ENCODE results near the gene ATOH7. TPM values are rescaled to one million over a fixed set of nuclear protein-coding genes. Genes with fewer than 3 reads are reported as not detected.

ATOH7 gene
- polyA plus RNA-seq, 1 experiment = 0.05 TPM

- no peak for DNase-seq (ENCODE audit: low read depth)
- CTCF ChIA-PET = interaction anchor here (1.3 kb wide), 1 partner anchor 11 kb away, joined by 3 read pairs; no protein-coding TSS in a partner anchor
- Histone ChIP-seq H3K27me3 (ENCODE audit: control insufficient read depth, insufficient read depth, low read length) (no peaks in the 10 kb centered on the region), H3K36me3 (ENCODE audit: control insufficient read depth, insufficient read depth, low read length) (peaks cover 3% of the 10 kb centered on the region; the same call in 1 of the 2 replicates), H3K4me3 (ENCODE audit: low read depth, low read length) (no peak overlapping the region)
- no peak for TF ChIP-seq CTCF (IDR thresholded peaks at IDR 0.05; ENCODE audit: insufficient read depth, low read depth, low read length)
- POLR2A ChIA-PET = no interaction called here
These were observed 37.6 kb downstream of the ATOH7 start for GRCh38 chr10:68194290-68194689.

GRCh38 chr10:68192113-68192512 lies 39.8 kb downstream of the ATOH7 start:
- DNase-seq (ENCODE audit: low read depth) = no peak
- no peak overlapping the region for H3K4me3 ChIP-seq (ENCODE audit: low read depth, low read length)
- H3K36me3 ChIP-seq (ENCODE audit: control insufficient read depth, insufficient read depth, low read length) = peaks cover 2% of the 10 kb centered on the region; the same call in 1 of the 2 replicates
- no peak for TF ChIP-seq CTCF (IDR thresholded peaks at IDR 0.05; ENCODE audit: insufficient read depth, low read depth, low read length)
- no peaks in the 10 kb centered on the region for H3K27me3 ChIP-seq (ENCODE audit: control insufficient read depth, insufficient read depth, low read length)
- ChIA-PET POLR2A (no interaction called here), CTCF (interaction anchor here (1.5 kb wide), 1 partner anchor 10 kb away, joined by 4 read pairs; no protein-coding TSS in a partner anchor)

GRCh38 chr10:68188835-68189234 lies 43.1 kb downstream of the ATOH7 start:
- no peak for DNase-seq (ENCODE audit: low read depth)
- Histone ChIP-seq H3K4me3 (ENCODE audit: low read depth, low read length) (no peak overlapping the region), H3K36me3 (ENCODE audit: control insufficient read depth, insufficient read depth, low read length) (no peaks in the 10 kb centered on the region), H3K27me3 (ENCODE audit: control insufficient read depth, insufficient read depth, low read length) (no peaks in the 10 kb centered on the region)
- CTCF ChIA-PET = interaction anchor here (0.9 to 1.7 kb wide), 3 partner anchors 24 to 112 kb away, joined by 3 to 6 read pairs (median 3); no protein-coding TSS in a partner anchor
- TF ChIP-seq CTCF (IDR thresholded peaks at IDR 0.05; ENCODE audit: insufficient read depth, low read depth, low read length) = no peak
- POLR2A ChIA-PET = no interaction called here

- H3K4me3 ChIP-seq (ENCODE audit: low read depth, low read length) = no peak overlapping the region
- POLR2A ChIA-PET = no interaction called here
- CTCF ChIA-PET = no interaction called here
- H3K36me3 ChIP-seq (ENCODE audit: control insufficient read depth, insufficient read depth, low read length) = no peaks in the 10 kb centered on the region
- H3K27me3 ChIP-seq (ENCODE audit: control insufficient read depth, insufficient read depth, low read length) = no peaks in the 10 kb centered on the region
- no peak for TF ChIP-seq CTCF (IDR thresholded peaks at IDR 0.05; ENCODE audit: insufficient read depth, low read depth, low read length)
- no peak for DNase-seq (ENCODE audit: low read depth)
These were observed 46.8 kb downstream of the ATOH7 start for GRCh38 chr10:68185085-68185484.

- H3K27me3 ChIP-seq (ENCODE audit: control insufficient read depth, insufficient read depth, low read length) = no peaks in the 10 kb centered on the region
- H3K36me3 ChIP-seq (ENCODE audit: control insufficient read depth, insufficient read depth, low read length) = no peaks in the 10 kb centered on the region
- no peak for DNase-seq (ENCODE audit: low read depth)
- CTCF ChIA-PET = no interaction called here
- no peak for TF ChIP-seq CTCF (IDR thresholded peaks at IDR 0.05; ENCODE audit: insufficient read depth, low read depth, low read length)
- H3K4me3 ChIP-seq (ENCODE audit: low read depth, low read length) = no peak overlapping the region
- POLR2A ChIA-PET = no interaction called here
These were observed 47.4 kb downstream of the ATOH7 start for GRCh38 chr10:68184546-68184945.

Other genes with a start within 250 kb of the ATOH7 start
- gene HERC4, start 156.8 kb downstream of the ATOH7 start, polyA plus RNA-seq (2011; rRNA removed) = 23.4 and 59.1 TPM in 2 replicates
- 9.7 and 10.5 TPM in 2 replicates for gene MYPN, start 122.6 kb downstream of the ATOH7 start, polyA plus RNA-seq (2011; rRNA removed)
- gene HNRNPH3, start 100.0 kb upstream of the ATOH7 start, polyA plus RNA-seq (2011; rRNA removed) = 27.7 and 59.1 TPM in 2 replicates
- 1.1 and 2.1 TPM in 2 replicates for gene PBLD, start 100.8 kb upstream of the ATOH7 start, polyA plus RNA-seq (2011; rRNA removed)
- gene RUFY2, start 175.2 kb upstream of the ATOH7 start, polyA plus RNA-seq (2011; rRNA removed) = 6.7 and 15.2 TPM in 2 replicates
- 0.74 and 2.4 TPM in 2 replicates for gene DNA2, start 239.9 kb upstream of the ATOH7 start, polyA plus RNA-seq (2011; rRNA removed)

All from BJ (cell line).